Measurements from ENCODE around the gene GRID2.

DNA sequence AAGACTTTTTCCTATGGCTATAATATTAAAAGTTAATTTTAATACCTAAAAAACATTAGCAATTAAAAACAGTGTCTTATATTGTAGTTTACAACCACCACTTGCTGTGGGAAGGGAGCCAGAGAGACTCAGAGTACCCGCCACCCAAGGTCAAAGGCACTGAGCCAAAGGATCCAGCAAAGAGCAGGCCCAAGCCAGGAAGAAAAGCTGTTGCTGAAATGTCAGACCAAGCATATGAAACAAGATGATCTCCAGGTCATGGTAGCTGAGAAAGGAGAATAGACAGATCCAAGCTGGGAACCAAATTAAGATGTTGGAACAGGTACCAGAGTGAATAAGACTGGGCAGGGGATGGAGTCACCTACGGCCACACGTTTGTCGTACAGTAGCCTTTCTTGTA is 1506.0 kb downstream of the GRID2 start:
- TF ChIP-seq, protein P1, sequence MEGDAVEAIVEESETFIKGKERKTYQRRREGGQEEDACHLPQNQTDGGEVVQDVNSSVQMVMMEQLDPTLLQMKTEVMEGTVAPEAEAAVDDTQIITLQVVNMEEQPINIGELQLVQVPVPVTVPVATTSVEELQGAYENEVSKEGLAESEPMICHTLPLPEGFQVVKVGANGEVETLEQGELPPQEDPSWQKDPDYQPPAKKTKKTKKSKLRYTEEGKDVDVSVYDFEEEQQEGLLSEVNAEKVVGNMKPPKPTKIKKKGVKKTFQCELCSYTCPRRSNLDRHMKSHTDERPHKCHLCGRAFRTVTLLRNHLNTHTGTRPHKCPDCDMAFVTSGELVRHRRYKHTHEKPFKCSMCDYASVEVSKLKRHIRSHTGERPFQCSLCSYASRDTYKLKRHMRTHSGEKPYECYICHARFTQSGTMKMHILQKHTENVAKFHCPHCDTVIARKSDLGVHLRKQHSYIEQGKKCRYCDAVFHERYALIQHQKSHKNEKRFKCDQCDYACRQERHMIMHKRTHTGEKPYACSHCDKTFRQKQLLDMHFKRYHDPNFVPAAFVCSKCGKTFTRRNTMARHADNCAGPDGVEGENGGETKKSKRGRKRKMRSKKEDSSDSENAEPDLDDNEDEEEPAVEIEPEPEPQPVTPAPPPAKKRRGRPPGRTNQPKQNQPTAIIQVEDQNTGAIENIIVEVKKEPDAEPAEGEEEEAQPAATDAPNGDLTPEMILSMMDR (IDR thresholded peaks at IDR 0.05): no peak
- TF ChIP-seq POLR2A (IDR thresholded peaks at IDR 0.05): no peak
